H9 (cell line): ENCODE results near the gene CDKL4. TPM values are rescaled to one million over a fixed set of nuclear protein-coding genes. Genes with fewer than 3 reads are reported as not detected.
A peak's percentile ranks its signal among the peaks of the same experiment; 100 is the strongest.

ENCODE experiments used
- DNase-seq: peaks from one replicate; pipeline ENCODE4 v3.0.0-alpha.2; 2017
- H2AFZ ChIP-seq: one replicate; pipeline ENCODE4 v1.6.1; 2013; ENCODE audit warnings: mild to moderate bottlenecking, low read length, control low read depth, moderate library complexity
- H2AK5ac ChIP-seq: 2 replicates; pipeline ENCODE4 v1.6.1; 2013; ENCODE audit warnings: low read length, control low read depth, mixed read lengths; ENCODE audit not compliant: insufficient read length
- H2BK120ac ChIP-seq: one replicate; pipeline ENCODE4 v1.6.1; 2013; ENCODE audit warnings: low read depth, mild to moderate bottlenecking, low read length, control low read depth, inconsistent platforms; ENCODE audit not compliant: poor library complexity, severe bottlenecking
- H2BK12ac ChIP-seq: 2 replicates; pipeline ENCODE4 v1.6.1; 2013; ENCODE audit warnings: low read length, control low read depth, mixed read lengths, low read depth; ENCODE audit not compliant: insufficient read length
- H2BK15ac ChIP-seq: 2 replicates; pipeline ENCODE4 v1.6.1; 2013; ENCODE audit warnings: low read depth, low read length, control low read depth
- H2BK20ac ChIP-seq: one replicate; pipeline ENCODE4 v1.6.1; 2013; ENCODE audit warnings: low read depth, mild to moderate bottlenecking, low read length, control low read depth, inconsistent platforms; ENCODE audit not compliant: poor library complexity, severe bottlenecking
- H2BK5ac ChIP-seq: 2 replicates; pipeline ENCODE4 v1.6.1; 2013; ENCODE audit warnings: low read length, control low read depth, mixed read lengths; ENCODE audit not compliant: insufficient read length
- H3K14ac ChIP-seq: 2 replicates; pipeline ENCODE4 v1.6.1; 2013; ENCODE audit warnings: low read length, control low read depth; ENCODE audit not compliant: insufficient read depth
- H3K18ac ChIP-seq: 2 replicates; pipeline ENCODE4 v1.6.1; 2013; ENCODE audit warnings: low read depth, mild to moderate bottlenecking, mixed read lengths, low read length, control low read depth; ENCODE audit not compliant: insufficient read length
- H3K23ac ChIP-seq: 2 replicates; pipeline ENCODE4 v1.6.1; 2013; ENCODE audit warnings: low read length, control low read depth, mixed read lengths, low read depth; ENCODE audit not compliant: insufficient read length
- H3K23me2 ChIP-seq: 2 replicates; pipeline ENCODE4 v1.6.1; 2013; ENCODE audit warnings: low read depth, mild to moderate bottlenecking, mixed read lengths, low read length, control low read depth; ENCODE audit not compliant: insufficient read length, poor library complexity, severe bottlenecking
- H3K27ac ChIP-seq: 2 replicates; pipeline ENCODE4 v1.5.1; 2013; ENCODE audit warnings: low read length, control low read depth, mixed read lengths, low read depth; ENCODE audit not compliant: insufficient read length
- H3K27me3 ChIP-seq: 2 replicates; pipeline ENCODE4 v1.6.1; 2013; ENCODE audit warnings: low read length, control low read depth, inconsistent platforms; ENCODE audit not compliant: insufficient read depth
- H3K4ac ChIP-seq: 2 replicates; pipeline ENCODE4 v1.6.1; 2013; ENCODE audit warnings: low read depth, mild to moderate bottlenecking, control low read depth, inconsistent platforms, low read length, moderate library complexity
- H3K4me1 ChIP-seq: 2 replicates; pipeline ENCODE4 v1.6.1; 2013; ENCODE audit warnings: low read length, control low read depth, inconsistent platforms; ENCODE audit not compliant: insufficient read depth
- H3K4me2 ChIP-seq: 2 replicates; pipeline ENCODE4 v1.6.1; 2013; ENCODE audit warnings: low read length, control low read depth, mixed read lengths; ENCODE audit not compliant: insufficient read length, insufficient read depth
- H3K56ac ChIP-seq: 2 replicates; pipeline ENCODE4 v1.6.1; 2013; ENCODE audit warnings: low read depth, mild to moderate bottlenecking, mixed read lengths, low read length, control low read depth; ENCODE audit not compliant: insufficient read length
- H3K79me1 ChIP-seq: 2 replicates; pipeline ENCODE4 v1.6.1; 2013; ENCODE audit warnings: low read depth, mild to moderate bottlenecking, moderate library complexity, low read length, control low read depth, inconsistent platforms; ENCODE audit not compliant: insufficient read depth, poor library complexity, severe bottlenecking
- H3K79me2 ChIP-seq: 2 replicates; pipeline ENCODE4 v1.6.1; 2013; ENCODE audit warnings: low read length, control low read depth, inconsistent platforms; ENCODE audit not compliant: insufficient read depth
- H3K9ac ChIP-seq: 2 replicates; pipeline ENCODE4 v1.6.1; 2013; ENCODE audit warnings: low read length, control low read depth, mixed read lengths; ENCODE audit not compliant: insufficient read length; ENCODE audit errors: extremely low read depth
- H3K9me3 ChIP-seq: one replicate; pipeline ENCODE4 v1.6.1; 2013; ENCODE audit warnings: low read depth, low read length, inconsistent platforms; ENCODE audit not compliant: control insufficient read depth
- H3T11ph ChIP-seq: one replicate; pipeline ENCODE4 v1.6.1; 2013; ENCODE audit warnings: mild to moderate bottlenecking, low read length, control low read depth, inconsistent platforms
- H4K20me1 ChIP-seq: one replicate; pipeline ENCODE4 v1.6.1; 2013; ENCODE audit not compliant: control insufficient read depth, insufficient read length, insufficient read depth
- H4K5ac ChIP-seq: 2 replicates; pipeline ENCODE4 v1.6.1; 2013; ENCODE audit warnings: low read depth, mild to moderate bottlenecking, mixed read lengths, low read length, control low read depth; ENCODE audit not compliant: insufficient read length
- H4K8ac ChIP-seq: replicated peaks from 2 replicates; pipeline ENCODE4 v1.6.1; 2013; ENCODE audit warnings: low read length, control low read depth, mixed read lengths, low read depth; ENCODE audit not compliant: insufficient read length
- H4K91ac ChIP-seq: 2 replicates; pipeline ENCODE4 v1.6.1; 2013; ENCODE audit warnings: low read depth, mild to moderate bottlenecking, moderate library complexity, mixed read lengths, low read length, control low read depth; ENCODE audit not compliant: insufficient read length
- H3K27ac Mint-ChIP-seq, 3 experiments: 2 replicates in 2 of 3; 3 replicates in 1 of 3; pipeline ENCODE4 v1.8.0; 2020 to 2021; ENCODE audit warnings: mixed read lengths in 3 of 3, mild to moderate bottlenecking in 1 of 3, moderate library complexity in 1 of 3
- H3K27me3 Mint-ChIP-seq: 2 replicates; pipeline ENCODE4 v1.8.0; 2021; ENCODE audit warnings: low read depth, mild to moderate bottlenecking, moderate library complexity, mixed read lengths
- H3K36me3 Mint-ChIP-seq, 3 experiments: 2 replicates in 2 of 3; 3 replicates in 1 of 3; pipeline ENCODE4 v1.8.0; 2020 to 2021; ENCODE audit warnings: low read depth in 3 of 3, mixed read lengths in 3 of 3; ENCODE audit not compliant: insufficient read depth in 1 of 3
- H3K4me1 Mint-ChIP-seq, 2 experiments: 2 replicates each; pipeline ENCODE4 v1.8.0; 2020; ENCODE audit warnings: mixed read lengths in 2 of 2
- H3K4me3 Mint-ChIP-seq, 2 experiments: 2 replicates in 1 of 2; 3 replicates in 1 of 2; pipeline ENCODE4 v1.8.0; 2020 to 2021; ENCODE audit warnings: mild to moderate bottlenecking in 2 of 2, mixed read lengths in 2 of 2, moderate library complexity in 1 of 2
- H3K9me3 Mint-ChIP-seq, 2 experiments: 2 replicates in 1 of 2; 3 replicates in 1 of 2; pipeline ENCODE4 v1.8.0; 2020; ENCODE audit warnings: mild to moderate bottlenecking in 2 of 2, mixed read lengths in 2 of 2, moderate library complexity in 1 of 2
- CTCF ChIP-seq: fragments of 200-600 bp; sonication (generic); conservative IDR thresholded peaks from 3 replicates; pipeline ENCODE4 v1.8.0; 2021; ENCODE audit warnings: antibody characterized with exemption, mild to moderate bottlenecking
- WGBS: extraction: QIAGEN DNeasy Blood & Tissue Kit; methylation state at CpG from one replicate; pipeline ENCODE4 v1.1.7; 2013; ENCODE audit warnings: missing lambda C conversion rate, low lambda C conversion rate, mixed read lengths; ENCODE audit not compliant: insufficient read length; ENCODE audit errors: extremely low coverage; 5-methylcytosine and 5-hydroxymethylcytosine counted together
- total RNA-seq: library from RNA; stranded (reverse); gene quantifications from 2 replicates; pipeline ENCODE4 v1.2.1, GENCODE V29; 2021

CDKL4 gene
- total RNA-seq, 1 experiment from 2014 or later = not detected

- Histone ChIP-seq H2AFZ (no peak overlapping the region), H2BK12ac (no peak overlapping the region), H4K91ac (no peak overlapping the region), H3K4me1 (peaks cover 2% of the 10 kb centered on the region; the same call in 1 of the 2 replicates), H3K56ac (no peak overlapping the region), H3K79me2 (no peaks in the 10 kb centered on the region), H4K20me1 (no peaks in the 10 kb centered on the region), H4K5ac (no peak overlapping the region), H3K23ac (no peak overlapping the region), H2BK120ac (no peak overlapping the region), H2BK5ac (no peak overlapping the region), H3K23me2 (no peaks in the 10 kb centered on the region), H3K18ac (no peak overlapping the region), H2AK5ac (no peak overlapping the region), H3K27me3 (no peaks in the 10 kb centered on the region), H4K8ac (no peak overlapping the region), H3K27ac (no peak overlapping the region), H3K9ac (no peak overlapping the region), H2BK15ac (no peak overlapping the region), H3K9me3 (no peaks in the 10 kb centered on the region), H3T11ph (no peak overlapping the region), H3K14ac (no peak overlapping the region), H3K79me1 (no peaks in the 10 kb centered on the region), H2BK20ac (no peak overlapping the region), H3K4ac (no peak overlapping the region), H3K4me2 (no peak overlapping the region)
- peak overlapping the region in 2 of 3 experiments; percentile 3 to 84; a peak in 4 of 7 replicates for H3K27ac Mint-ChIP-seq
- H3K4me3 Mint-ChIP-seq = no peak overlapping the region
- peaks cover 12 to 17% of the 10 kb centered on the region in 2 experiments for H3K4me1 Mint-ChIP-seq
- DNase-seq = no peak
- TF ChIP-seq CTCF = no peak
- H3K27me3 Mint-ChIP-seq = no peaks in the 10 kb centered on the region
- WGBS = no CpG with 5 or more reads among the region's 2 CpGs
- H3K9me3 Mint-ChIP-seq = no peaks in the 10 kb centered on the region
- H3K36me3 Mint-ChIP-seq = no peaks in the 10 kb centered on the region
These were observed 23.6 kb downstream of the CDKL4 start for GRCh38 chr2:39220136-39220535.
